B cell (primary cell): ENCODE measurements around the gene NT5C1B. TPM values are rescaled to one million over a fixed set of nuclear protein-coding genes. Genes with fewer than 3 reads are reported as not detected.

Experiments used
- ATAC-seq: fragments of 200-7000 bp; cut with Tn5 transposase; one replicate; pipeline ENCODE4 v1.10.0; 2021; ENCODE audit warnings: low read depth, mild to moderate bottlenecking, moderate number of reproducible peaks, moderate library complexity
- CTCF ChIA-PET: fragments of 350-600 bp; sonication (Branson Sonifier 250); formaldehyde crosslinking; loops from one replicate; lab custom pipeline; 2021; ENCODE audit warnings: antibody characterized with exemption, inconsistent platforms; lab: Charles Lee
- POLR2A ChIA-PET: fragments of 350-600 bp; sonication (Branson Sonifier 250); formaldehyde crosslinking; loops from one replicate; lab custom pipeline; 2021; ENCODE audit warnings: antibody characterized with exemption; lab: Charles Lee
- DNase-seq: peaks from one replicate; pipeline ENCODE4 v3.0.0; 2013
- H2AFZ ChIP-seq: 2 replicates; pipeline ENCODE4 v1.6.1; 2012; ENCODE audit warnings: mild to moderate bottlenecking, low read depth, low read length; ENCODE audit not compliant: insufficient read depth, poor library complexity, severe bottlenecking
- H3K27ac ChIP-seq, 2 donors: 1 replicate in 1 of 2; 2 replicates in 1 of 2; pipeline ENCODE4 v1.5.1; 2012 to 2013; ENCODE audit warnings: low read length in 2 of 2, mild to moderate bottlenecking in 2 of 2, moderate library complexity in 1 of 2
- H3K27me3 ChIP-seq, 4 experiments: fragments of 200-600 bp in 1 of 4; sonication (generic) in 1 of 4; replicated peaks in 1 of 4; 1 replicate in 2 of 4; 2 replicates in 2 of 4; pipeline versions ENCODE4 v1.6.1 to v1.7.0; 2013 to 2016; ENCODE audit warnings: low read length in 3 of 4, mild to moderate bottlenecking in 2 of 4, mixed read lengths in 1 of 4, moderate library complexity in 1 of 4; ENCODE audit not compliant: insufficient read depth in 4 of 4, control insufficient read depth in 3 of 4; ENCODE audit errors: control extremely low read depth in 1 of 4
- H3K36me3 ChIP-seq, 2 experiments: replicated peaks in 1 of 2; 1 replicate in 1 of 2; 2 replicates in 1 of 2; pipeline versions ENCODE4 v1.6.1 to v1.7.1; 2013; ENCODE audit warnings: low read length in 1 of 2; ENCODE audit not compliant: insufficient read depth in 2 of 2, control insufficient read depth in 1 of 2; ENCODE audit errors: control extremely low read depth in 1 of 2, extremely low read depth in 1 of 2
- H3K4me1 ChIP-seq, 2 donors: fragments of 200-600 bp in 1 of 2; sonication (generic) in 1 of 2; 1 replicate in 1 of 2; 2 replicates in 1 of 2; pipeline versions ENCODE4 v1.5.1 to v1.6.1; 2013 to 2017; ENCODE audit warnings: low read length in 2 of 2; ENCODE audit not compliant: control insufficient read depth in 2 of 2, insufficient read depth in 2 of 2
- H3K4me2 ChIP-seq: replicated peaks from 2 replicates; pipeline ENCODE3; 2012; ENCODE audit warnings: mild to moderate bottlenecking, low read depth, low read length; ENCODE audit not compliant: poor library complexity, severe bottlenecking
- H3K4me3 ChIP-seq, 5 experiments: fragments of 200-600 bp in 1 of 5; sonication (generic) in 1 of 5; 1 replicate in 3 of 5; 2 replicates in 2 of 5; pipeline versions ENCODE4 v1.5.1 to v1.7.0; 2011 to 2016; ENCODE audit warnings: low read length in 4 of 5, mild to moderate bottlenecking in 4 of 5, low read depth in 2 of 5, control low read depth in 1 of 5, moderate library complexity in 1 of 5; ENCODE audit not compliant: insufficient read depth in 1 of 5; ENCODE audit errors: control extremely low read depth in 1 of 5, extremely low read depth in 1 of 5
- H3K79me2 ChIP-seq: fragments of 200-600 bp; sonication (generic); one replicate; pipeline ENCODE4 v1.6.0; 2016; ENCODE audit warnings: low read length; ENCODE audit not compliant: control insufficient read depth, insufficient read depth
- H3K9ac ChIP-seq: fragments of 200-600 bp; sonication (generic); 2 replicates; pipeline ENCODE4 v1.6.1; 2017; ENCODE audit warnings: mild to moderate bottlenecking, low read length, moderate library complexity
- H3K9me3 ChIP-seq, 3 donors: one replicate each; pipeline versions ENCODE4 v1.6.1 to v1.7.1; 2013; ENCODE audit warnings: low read length in 2 of 3; ENCODE audit not compliant: control insufficient read depth in 2 of 3, insufficient read depth in 1 of 3; ENCODE audit errors: control extremely low read depth in 1 of 3
- H4K20me1 ChIP-seq: 2 replicates; pipeline ENCODE4 v1.6.0; 2012; ENCODE audit warnings: mild to moderate bottlenecking, low read length; ENCODE audit not compliant: insufficient read depth, control insufficient read depth, poor library complexity, severe bottlenecking
- H3K27ac Mint-ChIP-seq: one replicate; pipeline ENCODE4 v1.8.0; 2021; ENCODE audit warnings: mixed read lengths
- H3K27me3 Mint-ChIP-seq: one replicate; pipeline ENCODE4 v1.8.0; 2021; ENCODE audit warnings: mixed read lengths
- H3K4me1 Mint-ChIP-seq: one replicate; pipeline ENCODE4 v1.8.0; 2021; ENCODE audit warnings: mixed read lengths
- H3K4me3 Mint-ChIP-seq: one replicate; pipeline ENCODE4 v1.8.0; 2021; ENCODE audit warnings: mixed read lengths
- H3K9me3 Mint-ChIP-seq: one replicate; pipeline ENCODE4 v1.8.0; 2022; ENCODE audit warnings: mixed read lengths; ENCODE audit not compliant: insufficient read depth
- EZH2 ChIP-seq: IDR thresholded peaks from 2 replicates; pipeline ENCODE4 v1.6.1; 2012; ENCODE audit warnings: borderline replicate concordance, low read depth, mild to moderate bottlenecking, moderate library complexity, low read length; ENCODE audit not compliant: insufficient read depth, poor library complexity, severe bottlenecking
- WGBS: methylation state at CpG from one replicate; pipeline ENCODE4 v1.1.5; 2013; ENCODE audit warnings: missing lambda C conversion rate; ENCODE audit not compliant: insufficient coverage; 5-methylcytosine and 5-hydroxymethylcytosine counted together
- intact Hi-C: fragments of 100-400 bp; cut with micrococcal nuclease; formaldehyde crosslinking; loops from one replicate; pipeline ENCODE4 v1.10.0; 2022
- polyA plus RNA-seq: library from polyadenylated mRNA; depleted of rRNA; stranded (reverse); fragments of >200 nt; gene quantifications from 2 replicates; pipeline ENCODE4 v1.2.3, GENCODE V29; 2012
- total RNA-seq, 2 donors: library from RNA; stranded (reverse); fragments of 120-200 nt in 1 of 2; gene quantifications; 1 replicate in 1 of 2; 2 replicates in 1 of 2; pipeline versions ENCODE4 v1.2.3 to v1.2.4, GENCODE V29; 2013 to 2022
- TF ChIP-seq, protein P1 (sequence below): fragments of 200-600 bp; IDR thresholded peaks from one replicate; pipeline ENCODE4 v1.8.0; 2022; ENCODE audit warnings: antibody characterized with exemption, mild to moderate bottlenecking

NT5C1B gene
- total and polyA plus RNA-seq, 2 donors (not counting 1 experiment from before 2014, with no cell fraction given) = not detected

DNA sequence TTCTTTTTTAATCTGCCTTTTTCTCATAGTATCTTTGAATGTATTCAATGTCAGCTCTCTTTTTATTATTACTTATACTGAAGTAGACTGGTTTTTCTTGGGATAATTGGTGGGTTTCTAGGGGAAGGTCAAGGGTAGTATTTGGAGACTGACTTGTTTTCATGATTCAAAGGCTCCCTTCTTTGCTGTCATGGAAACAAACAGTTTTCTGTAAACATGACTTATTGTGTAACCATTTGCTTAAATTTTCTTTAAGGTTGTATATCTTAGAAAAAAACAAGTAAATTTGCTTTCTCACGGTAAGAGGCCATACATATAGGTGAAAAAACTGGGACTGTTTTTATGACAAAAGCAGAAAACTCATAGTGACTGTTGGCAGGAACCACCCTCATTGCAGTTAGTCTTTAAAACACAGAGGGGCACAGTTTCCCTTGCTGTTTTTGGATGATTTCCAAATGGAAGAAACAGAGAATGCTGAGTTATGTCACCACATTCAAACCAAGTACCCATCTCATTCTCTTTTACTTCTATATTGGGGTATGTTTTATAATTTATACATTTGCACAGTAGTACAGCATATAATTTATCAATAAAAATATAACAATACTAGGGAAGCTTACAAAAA is 23.1 kb downstream of the NT5C1B start:
- Histone ChIP-seq H3K36me3 (peaks cover 0 to 4% of the 10 kb centered on the region in 2 experiments), H3K27me3 (no peaks in the 10 kb centered on the region), H3K9ac (no peak overlapping the region), H3K4me1 (no peaks in the 10 kb centered on the region), H3K4me3 (no peak overlapping the region), H3K4me2 (no peak overlapping the region), H3K27ac (no peak overlapping the region), H3K9me3 (peaks cover 0 to 5% (median 4%) of the 10 kb centered on the region in 3 donors), H2AFZ (no peak overlapping the region), H4K20me1 (no peaks in the 10 kb centered on the region), H3K79me2 (no peaks in the 10 kb centered on the region)
- POLR2A ChIA-PET = no interaction called here
- TF ChIP-seq, protein P1, sequence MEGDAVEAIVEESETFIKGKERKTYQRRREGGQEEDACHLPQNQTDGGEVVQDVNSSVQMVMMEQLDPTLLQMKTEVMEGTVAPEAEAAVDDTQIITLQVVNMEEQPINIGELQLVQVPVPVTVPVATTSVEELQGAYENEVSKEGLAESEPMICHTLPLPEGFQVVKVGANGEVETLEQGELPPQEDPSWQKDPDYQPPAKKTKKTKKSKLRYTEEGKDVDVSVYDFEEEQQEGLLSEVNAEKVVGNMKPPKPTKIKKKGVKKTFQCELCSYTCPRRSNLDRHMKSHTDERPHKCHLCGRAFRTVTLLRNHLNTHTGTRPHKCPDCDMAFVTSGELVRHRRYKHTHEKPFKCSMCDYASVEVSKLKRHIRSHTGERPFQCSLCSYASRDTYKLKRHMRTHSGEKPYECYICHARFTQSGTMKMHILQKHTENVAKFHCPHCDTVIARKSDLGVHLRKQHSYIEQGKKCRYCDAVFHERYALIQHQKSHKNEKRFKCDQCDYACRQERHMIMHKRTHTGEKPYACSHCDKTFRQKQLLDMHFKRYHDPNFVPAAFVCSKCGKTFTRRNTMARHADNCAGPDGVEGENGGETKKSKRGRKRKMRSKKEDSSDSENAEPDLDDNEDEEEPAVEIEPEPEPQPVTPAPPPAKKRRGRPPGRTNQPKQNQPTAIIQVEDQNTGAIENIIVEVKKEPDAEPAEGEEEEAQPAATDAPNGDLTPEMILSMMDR = no peak
- no peak for TF ChIP-seq EZH2
- CTCF ChIA-PET = no interaction called here
- WGBS = no CpG with 5 or more reads among the region's 1 CpG
- Mint-ChIP-seq H3K27me3 (no peaks in the 10 kb centered on the region), H3K4me1 (peaks cover 3% of the 10 kb centered on the region), H3K9me3 (no peaks in the 10 kb centered on the region), H3K4me3 (no peak overlapping the region), H3K27ac (no peak overlapping the region)
- DNase-seq = no peak
- ATAC-seq = no peak
- intact Hi-C loops = no loop called here

- ChIA-PET CTCF (interaction anchor here (1.0 to 3.2 kb wide), 2 partner anchors 40 to 787 kb away, joined by 3 to 16 read pairs; no protein-coding TSS in a partner anchor), POLR2A (interaction anchor here (0.6 to 1.8 kb wide), 2 partner anchors 669 to 787 kb away, joined by 7 to 10 read pairs; no protein-coding TSS in a partner anchor)
- Mint-ChIP-seq H3K27me3 (no peaks in the 10 kb centered on the region), H3K4me1 (peaks cover 39% of the 10 kb centered on the region), H3K9me3 (no peaks in the 10 kb centered on the region), H3K4me3 (peak overlapping the region; percentile 93), H3K27ac (peak overlapping the region; percentile 94)
- H3K4me2 ChIP-seq = peak overlapping the region; percentile 79
- H3K36me3 ChIP-seq = peaks cover 0 to 4% of the 10 kb centered on the region in 2 experiments
- H4K20me1 ChIP-seq = peaks cover 14% of the 10 kb centered on the region
- DNase-seq = no peak
- H3K4me3 ChIP-seq = peak overlapping the region; percentile 34 to 79 (median 69)
- H3K4me1 ChIP-seq = peaks cover 12 to 13% of the 10 kb centered on the region in 2 donors
- H3K79me2 ChIP-seq = peaks cover 20% of the 10 kb centered on the region
- H3K9ac ChIP-seq = peak overlapping the region; percentile 84
- TF ChIP-seq, protein P1 = no peak
- TF ChIP-seq EZH2 = no peak
- no peak for ATAC-seq
- H3K27me3 ChIP-seq = no peaks in the 10 kb centered on the region
- intact Hi-C loops = loop anchor here (1.0 to 5.0 kb wide), 6 partner anchors 788 to 1887 kb away; partner anchors contain the start of genes RHOB, TTC32 and WDR35
- H3K9me3 ChIP-seq = peaks cover 0 to 5% (median 4%) of the 10 kb centered on the region in 3 donors
- WGBS = 0% methylated on average over 3 of the region's 3 CpGs
- peak overlapping the region; percentile 89 for H2AFZ ChIP-seq
- H3K27ac ChIP-seq = peak overlapping the region; percentile 19 to 93
Observed at GRCh38 chr2:18560797-18561085, 28.6 kb downstream of the NT5C1B start.
